OCI-LY1 (cell line): ENCODE data around the gene FGF2.

ENCODE experiments used
- EZH2 ChIP-seq: fragments of 200-600 bp; sonication (generic), shearing (Covaris generic); IDR thresholded peaks from 2 replicates; pipeline ENCODE4 v1.8.0; 2017; ENCODE audit warnings: borderline replicate concordance, mixed run types, mild to moderate bottlenecking, antibody characterized with exemption, low read length, moderate library complexity, mixed read lengths
- TF ChIP-seq, protein P1 (sequence below): fragments of 200-600 bp; sonication (generic), shearing (Covaris generic); IDR thresholded peaks from 2 replicates; pipeline ENCODE4 v1.5.1; 2017; ENCODE audit warnings: mild to moderate bottlenecking, antibody characterized with exemption, low read length, moderate library complexity, mixed read lengths

DNA sequence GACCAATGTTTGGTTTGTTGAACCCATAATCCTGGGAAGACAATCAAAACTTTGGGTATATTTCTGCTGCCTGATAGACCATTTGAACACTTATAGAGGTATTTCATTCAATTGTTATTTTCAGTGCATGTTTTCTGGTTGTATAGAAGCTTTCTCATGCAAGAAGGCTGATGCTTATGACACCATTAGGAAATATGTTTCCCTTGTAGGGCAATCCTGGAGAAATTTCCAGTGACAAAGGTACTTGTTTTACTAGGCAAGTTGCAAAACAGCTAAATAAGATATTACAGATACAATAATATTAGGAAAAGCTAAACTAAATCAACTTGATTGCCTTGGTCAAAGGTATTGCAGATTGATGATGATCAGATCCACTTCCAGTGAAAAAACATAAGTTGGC, 32.8 kb upstream of the FGF2 start:
- TF ChIP-seq, protein P1, sequence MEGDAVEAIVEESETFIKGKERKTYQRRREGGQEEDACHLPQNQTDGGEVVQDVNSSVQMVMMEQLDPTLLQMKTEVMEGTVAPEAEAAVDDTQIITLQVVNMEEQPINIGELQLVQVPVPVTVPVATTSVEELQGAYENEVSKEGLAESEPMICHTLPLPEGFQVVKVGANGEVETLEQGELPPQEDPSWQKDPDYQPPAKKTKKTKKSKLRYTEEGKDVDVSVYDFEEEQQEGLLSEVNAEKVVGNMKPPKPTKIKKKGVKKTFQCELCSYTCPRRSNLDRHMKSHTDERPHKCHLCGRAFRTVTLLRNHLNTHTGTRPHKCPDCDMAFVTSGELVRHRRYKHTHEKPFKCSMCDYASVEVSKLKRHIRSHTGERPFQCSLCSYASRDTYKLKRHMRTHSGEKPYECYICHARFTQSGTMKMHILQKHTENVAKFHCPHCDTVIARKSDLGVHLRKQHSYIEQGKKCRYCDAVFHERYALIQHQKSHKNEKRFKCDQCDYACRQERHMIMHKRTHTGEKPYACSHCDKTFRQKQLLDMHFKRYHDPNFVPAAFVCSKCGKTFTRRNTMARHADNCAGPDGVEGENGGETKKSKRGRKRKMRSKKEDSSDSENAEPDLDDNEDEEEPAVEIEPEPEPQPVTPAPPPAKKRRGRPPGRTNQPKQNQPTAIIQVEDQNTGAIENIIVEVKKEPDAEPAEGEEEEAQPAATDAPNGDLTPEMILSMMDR, result no peak
- no peak for TF ChIP-seq EZH2
